ENCODE data around the gene COX6B2. TPM values are rescaled to one million over a fixed set of nuclear protein-coding genes. Genes with fewer than 3 reads are reported as not detected.

The COX6B2 gene
- total and polyA plus RNA-seq, 2 donors (not counting 1 experiment from before 2014, with no cell fraction given) = 0.14 to 0.17 TPM

DNA sequence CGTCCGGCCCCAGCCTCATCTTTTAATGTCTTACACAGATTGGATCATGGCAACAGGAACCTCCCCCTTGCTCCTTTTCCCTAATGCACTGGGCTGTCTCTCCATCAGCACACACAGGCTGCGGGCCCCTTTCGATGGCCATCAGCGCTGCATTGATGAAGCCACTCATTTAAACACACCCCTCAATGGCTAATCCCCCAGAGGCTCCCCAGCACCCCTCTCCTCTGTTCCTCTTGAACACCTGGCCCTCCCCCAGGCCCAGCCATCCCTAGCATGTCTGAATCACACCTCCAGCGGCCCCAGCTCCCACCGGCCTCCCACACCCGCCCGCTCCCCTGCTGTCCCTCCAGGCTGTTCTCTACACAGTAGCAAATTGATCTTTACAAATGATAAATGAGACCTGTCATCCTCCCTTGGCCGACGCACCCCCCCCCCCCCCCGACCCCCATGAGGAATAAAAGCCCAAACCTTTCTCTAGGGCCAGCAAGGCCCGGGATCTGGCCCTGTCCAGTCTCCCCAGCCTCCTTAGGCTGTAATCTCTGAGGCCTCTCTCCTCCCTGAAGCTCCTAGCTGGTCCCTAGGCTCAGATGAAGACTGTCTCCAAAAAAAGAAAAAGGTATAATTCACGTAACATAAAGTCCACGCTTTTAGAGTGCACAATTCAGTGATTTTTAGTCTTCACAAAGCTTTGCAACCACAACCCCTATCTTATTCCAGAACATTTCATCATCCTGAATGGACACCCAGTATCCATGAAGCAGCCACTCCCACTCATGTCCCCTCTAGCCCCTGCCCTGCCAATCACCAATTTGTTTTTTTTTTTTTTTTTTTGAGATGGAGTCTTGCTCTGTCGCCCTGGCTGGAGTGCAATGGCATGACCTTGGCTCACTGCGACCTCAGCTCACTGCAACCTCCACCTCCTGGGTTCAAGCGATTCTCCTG is 38.6 kb upstream of the COX6B2 start:
- Histone ChIP-seq H4K20me1 (ENCODE audit: control insufficient read depth, extremely low read depth, insufficient read depth, low read length) (no peaks in the 10 kb centered on the region), H3K9ac (ENCODE audit: insufficient read depth, low read length) (no peak overlapping the region)
- no peak for DNase-seq (ENCODE audit: low read depth in 2 of 2)

DNA sequence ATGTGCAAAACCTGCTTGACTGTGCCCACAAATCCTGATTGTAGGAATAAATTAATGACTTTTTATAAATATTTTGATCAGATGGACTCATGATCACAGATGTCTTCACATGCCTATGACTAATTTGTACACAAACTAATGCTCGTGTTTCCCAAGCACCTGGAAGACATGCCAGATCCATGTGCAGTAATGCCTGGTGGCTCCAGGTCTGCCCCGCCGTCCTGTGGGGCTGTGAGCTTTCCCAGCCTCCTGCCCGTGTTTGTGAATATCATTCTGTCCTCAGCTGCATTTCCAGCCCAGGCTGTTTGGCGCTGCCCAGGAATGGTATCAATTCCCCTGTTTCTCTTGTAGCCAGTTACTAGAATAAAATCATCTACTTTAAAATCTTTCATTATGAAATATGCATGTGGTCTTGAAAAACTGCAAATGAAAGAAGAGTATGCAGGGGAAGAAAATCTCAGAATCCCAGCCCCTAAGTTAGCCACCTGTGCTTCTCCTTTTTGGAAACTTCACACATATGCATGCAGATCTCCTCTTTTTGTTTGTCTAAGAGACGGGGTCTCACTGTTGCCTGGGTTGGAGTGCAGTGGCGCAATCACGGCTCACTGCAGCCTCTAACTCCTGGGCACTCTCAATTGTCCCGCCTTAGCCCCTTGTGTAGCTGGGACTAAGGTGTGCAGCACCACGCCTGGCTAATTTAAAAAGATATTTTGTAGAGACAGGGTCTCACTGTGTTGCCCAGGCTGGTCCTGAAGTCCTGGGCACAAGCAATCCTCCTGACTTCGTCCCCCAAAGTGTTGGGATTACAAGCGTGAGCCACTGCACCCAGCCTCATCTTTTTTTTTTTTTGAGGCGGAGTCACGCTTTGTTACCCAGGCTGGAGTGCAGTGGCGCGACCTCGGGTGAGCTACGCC is 37.4 kb upstream of the COX6B2 start:
- peaks cover 3% of the 10 kb centered on the region for H4K20me1 ChIP-seq (ENCODE audit: control insufficient read depth, extremely low read depth, insufficient read depth, low read length)
- H3K27me3 ChIP-seq (ENCODE audit: control insufficient read depth, insufficient read depth, low read length) = no peaks in the 10 kb centered on the region
- H3K4me1 ChIP-seq (ENCODE audit: control insufficient read depth, extremely low read depth, insufficient read depth, low read length) = peaks cover 18% of the 10 kb centered on the region
- peak in 1 of 2 donors; percentile 32 for DNase-seq (ENCODE audit: low read depth in 2 of 2)
- H2AFZ ChIP-seq (ENCODE audit: low read length) = no peak overlapping the region
- peaks cover 29% of the 10 kb centered on the region for H3K36me3 ChIP-seq (ENCODE audit: control insufficient read depth, insufficient read depth, low read length)
- H3K9ac ChIP-seq (ENCODE audit: insufficient read depth, low read length) = no peak overlapping the region
- no peak overlapping the region for H3K27ac ChIP-seq (ENCODE audit: insufficient read depth, low read length)
- TF ChIP-seq, protein P1, sequence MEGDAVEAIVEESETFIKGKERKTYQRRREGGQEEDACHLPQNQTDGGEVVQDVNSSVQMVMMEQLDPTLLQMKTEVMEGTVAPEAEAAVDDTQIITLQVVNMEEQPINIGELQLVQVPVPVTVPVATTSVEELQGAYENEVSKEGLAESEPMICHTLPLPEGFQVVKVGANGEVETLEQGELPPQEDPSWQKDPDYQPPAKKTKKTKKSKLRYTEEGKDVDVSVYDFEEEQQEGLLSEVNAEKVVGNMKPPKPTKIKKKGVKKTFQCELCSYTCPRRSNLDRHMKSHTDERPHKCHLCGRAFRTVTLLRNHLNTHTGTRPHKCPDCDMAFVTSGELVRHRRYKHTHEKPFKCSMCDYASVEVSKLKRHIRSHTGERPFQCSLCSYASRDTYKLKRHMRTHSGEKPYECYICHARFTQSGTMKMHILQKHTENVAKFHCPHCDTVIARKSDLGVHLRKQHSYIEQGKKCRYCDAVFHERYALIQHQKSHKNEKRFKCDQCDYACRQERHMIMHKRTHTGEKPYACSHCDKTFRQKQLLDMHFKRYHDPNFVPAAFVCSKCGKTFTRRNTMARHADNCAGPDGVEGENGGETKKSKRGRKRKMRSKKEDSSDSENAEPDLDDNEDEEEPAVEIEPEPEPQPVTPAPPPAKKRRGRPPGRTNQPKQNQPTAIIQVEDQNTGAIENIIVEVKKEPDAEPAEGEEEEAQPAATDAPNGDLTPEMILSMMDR (conservative IDR thresholded peaks at IDR 0.05 in 1 of 2, IDR thresholded peaks at IDR 0.05 in 1 of 2; ENCODE audit: low read depth in 1 of 2, low read length in 2 of 2) = no peak
- no peak for TF ChIP-seq EZH2 (IDR thresholded peaks at IDR 0.05; ENCODE audit: low read length, missing control alignments)
- H3K4me3 ChIP-seq (replicated peaks in 1 of 4; ENCODE audit: control extremely low read depth in 1 of 4, insufficient read depth in 1 of 4, low read depth in 3 of 4, low read length in 4 of 4) = no peak overlapping the region
- no peak overlapping the region for H3K4me2 ChIP-seq (ENCODE audit: extremely low read depth, insufficient read depth, low read length)
- no peaks in the 10 kb centered on the region for H3K9me3 ChIP-seq (ENCODE audit: control insufficient read depth, insufficient read depth, low read depth, low read length)
- H3K79me2 ChIP-seq (ENCODE audit: control insufficient read depth, insufficient read depth, low read length) = peaks cover 33% of the 10 kb centered on the region

More for the DNA sequence above, 38.6 kb upstream of the COX6B2 start:
- Histone ChIP-seq H3K4me1 (ENCODE audit: control insufficient read depth, extremely low read depth, insufficient read depth, low read length) (peaks cover 8% of the 10 kb centered on the region), H3K27ac (ENCODE audit: insufficient read depth, low read length) (no peak overlapping the region), H3K4me2 (ENCODE audit: extremely low read depth, insufficient read depth, low read length) (no peak overlapping the region), H3K4me3 (replicated peaks in 1 of 4; ENCODE audit: control extremely low read depth in 1 of 4, insufficient read depth in 1 of 4, low read depth in 3 of 4, low read length in 4 of 4) (no peak overlapping the region), H3K27me3 (ENCODE audit: control insufficient read depth, insufficient read depth, low read length) (no peaks in the 10 kb centered on the region), H3K36me3 (ENCODE audit: control insufficient read depth, insufficient read depth, low read length) (peaks cover 18% of the 10 kb centered on the region), H2AFZ (ENCODE audit: low read length) (no peak overlapping the region), H3K9me3 (ENCODE audit: control insufficient read depth, insufficient read depth, low read depth, low read length) (no peaks in the 10 kb centered on the region), H3K79me2 (ENCODE audit: control insufficient read depth, insufficient read depth, low read length) (peaks cover 22% of the 10 kb centered on the region)
- TF ChIP-seq, protein P1 (conservative IDR thresholded peaks at IDR 0.05 in 1 of 2, IDR thresholded peaks at IDR 0.05 in 1 of 2; ENCODE audit: low read depth in 1 of 2, low read length in 2 of 2) = no peak
- TF ChIP-seq EZH2 (IDR thresholded peaks at IDR 0.05; ENCODE audit: low read length, missing control alignments) = no peak

DNA sequence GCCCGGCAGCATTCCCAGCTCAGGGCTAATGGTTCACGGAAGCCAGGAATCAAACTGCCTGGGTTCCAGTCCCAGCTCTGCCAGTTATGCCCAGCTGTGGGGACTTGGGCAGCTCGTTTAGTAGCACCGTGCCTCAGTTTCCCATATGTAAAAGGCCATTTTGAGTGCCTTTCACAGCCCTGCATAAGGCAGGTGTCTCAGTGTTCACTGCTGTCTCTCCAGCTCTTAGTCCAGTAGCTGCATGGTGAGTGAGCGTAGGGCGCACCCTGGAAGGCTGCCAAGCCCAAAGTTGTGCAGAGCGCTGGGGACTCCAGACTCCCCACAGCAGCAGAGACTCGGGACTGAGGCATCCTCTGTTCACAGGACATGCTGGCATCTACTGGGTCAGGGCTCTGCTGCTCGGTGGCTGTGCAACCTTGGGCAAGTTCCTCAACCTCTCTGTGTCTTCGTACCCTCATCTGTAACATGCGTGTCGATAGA is 36.7 kb upstream of the COX6B2 start:
- no peak overlapping the region for H2AFZ ChIP-seq (ENCODE audit: low read length)
- H3K9ac ChIP-seq (ENCODE audit: insufficient read depth, low read length) = no peak overlapping the region
- no peak overlapping the region for H3K4me2 ChIP-seq (ENCODE audit: extremely low read depth, insufficient read depth, low read length)
- DNase-seq (ENCODE audit: low read depth in 2 of 2) = no peak
- no peaks in the 10 kb centered on the region for H3K27me3 ChIP-seq (ENCODE audit: control insufficient read depth, insufficient read depth, low read length)
- peaks cover 18% of the 10 kb centered on the region for H3K4me1 ChIP-seq (ENCODE audit: control insufficient read depth, extremely low read depth, insufficient read depth, low read length)
- no peaks in the 10 kb centered on the region for H3K9me3 ChIP-seq (ENCODE audit: control insufficient read depth, insufficient read depth, low read depth, low read length)
- peaks cover 3% of the 10 kb centered on the region for H4K20me1 ChIP-seq (ENCODE audit: control insufficient read depth, extremely low read depth, insufficient read depth, low read length)
- H3K36me3 ChIP-seq (ENCODE audit: control insufficient read depth, insufficient read depth, low read length) = peaks cover 29% of the 10 kb centered on the region
- no peak overlapping the region for H3K4me3 ChIP-seq (replicated peaks in 1 of 4; ENCODE audit: control extremely low read depth in 1 of 4, insufficient read depth in 1 of 4, low read depth in 3 of 4, low read length in 4 of 4)
- TF ChIP-seq, protein P1 (conservative IDR thresholded peaks at IDR 0.05 in 1 of 2, IDR thresholded peaks at IDR 0.05 in 1 of 2; ENCODE audit: low read depth in 1 of 2, low read length in 2 of 2) = no peak
- no peak overlapping the region for H3K27ac ChIP-seq (ENCODE audit: insufficient read depth, low read length)
- peaks cover 41% of the 10 kb centered on the region for H3K79me2 ChIP-seq (ENCODE audit: control insufficient read depth, insufficient read depth, low read length)
